LHCN-M2 (cell line): ENCODE data around the gene MAP1S. TPM values are rescaled to one million over a fixed set of nuclear protein-coding genes. Genes with fewer than 3 reads are reported as not detected.

ENCODE experiments used
- DNase-seq: peaks from one replicate; pipeline ENCODE4 v3.0.0-alpha.2; 2012; ENCODE audit warnings: low read depth
- total RNA-seq: library from RNA; depleted of rRNA; stranded (reverse); fragments of >200 nt; gene quantifications from 2 replicates; pipeline ENCODE4 v1.2.3, GENCODE V29; 2014

MAP1S gene
- total RNA-seq, 1 experiment from 2014 or later = 16.6 TPM

DNA sequence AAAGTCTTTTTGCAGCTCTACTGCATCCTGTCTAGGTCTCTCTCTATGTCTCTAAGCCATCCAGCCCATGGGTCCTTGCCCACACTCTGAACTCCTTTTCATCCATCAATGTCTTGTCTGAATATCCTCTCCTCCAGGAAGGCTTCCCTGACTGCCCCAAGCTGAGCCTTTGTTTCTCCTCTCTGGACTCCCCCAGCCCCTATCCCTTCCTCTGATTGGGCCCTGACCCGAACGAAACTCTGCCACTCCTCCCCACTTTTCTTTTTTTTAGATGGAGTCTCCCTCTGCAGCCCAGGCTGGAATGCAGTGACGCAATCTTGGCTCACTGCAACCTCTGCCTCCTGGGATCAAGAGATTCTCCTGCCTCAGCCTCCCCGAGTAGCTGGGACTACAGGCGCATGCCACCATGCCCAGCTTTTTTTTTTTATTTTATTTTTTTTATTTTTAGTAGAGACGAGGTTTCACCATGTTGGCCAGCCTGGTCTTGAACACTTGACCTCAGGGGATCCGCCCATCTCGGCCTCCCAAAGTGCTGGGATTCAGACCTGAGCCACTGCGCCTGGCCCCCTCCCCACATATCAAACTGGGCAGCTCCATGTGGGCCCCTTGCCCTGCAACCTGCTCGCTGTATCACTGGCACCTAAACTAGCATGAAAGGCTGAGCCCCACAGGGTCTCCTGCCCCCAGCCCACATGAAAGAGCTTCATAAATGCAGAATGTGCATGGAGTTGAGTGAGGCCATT is 30.3 kb upstream of the MAP1S start:
- no peak for DNase-seq

DNA sequence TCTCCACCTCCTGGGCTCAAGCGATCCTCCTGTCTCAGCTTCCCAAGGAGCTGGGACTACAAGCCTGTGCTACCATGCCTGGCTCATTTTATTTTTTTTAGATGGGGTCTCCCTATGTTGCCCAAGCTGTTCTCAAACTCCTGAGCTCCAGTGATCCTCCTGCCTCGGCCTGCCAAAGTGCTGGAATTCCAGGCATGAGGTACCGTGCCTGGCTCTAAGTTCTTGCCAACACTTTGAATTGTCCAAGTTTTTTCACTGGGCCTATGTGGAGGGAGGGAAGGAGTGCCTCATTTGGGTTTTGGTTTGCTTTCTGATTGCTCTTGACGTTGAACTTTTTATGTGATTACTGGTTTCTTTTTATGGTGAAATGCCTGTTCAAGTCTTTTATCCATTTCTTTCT is 26.7 kb upstream of the MAP1S start:
- DNase-seq = no peak

DNA sequence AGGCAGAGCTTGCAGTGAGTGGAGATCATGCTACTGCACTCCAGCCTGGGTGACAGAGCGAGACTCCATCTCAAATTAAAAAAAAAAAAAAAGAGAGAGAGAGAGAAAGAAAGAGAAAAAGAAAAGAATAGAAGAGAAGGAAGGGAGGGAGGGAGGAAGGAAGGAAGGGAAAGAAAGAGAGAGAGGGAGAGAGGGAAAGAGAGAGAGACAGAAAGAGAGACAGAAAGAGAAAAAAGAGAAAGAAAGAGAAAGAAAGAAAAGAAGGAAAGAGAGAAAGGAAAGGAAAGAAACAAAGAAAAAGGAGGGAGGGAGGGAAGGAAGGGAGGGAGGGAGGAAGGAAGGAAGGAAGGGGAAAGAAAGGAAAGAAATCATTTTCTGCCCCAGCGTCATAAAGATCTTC is 24.1 kb upstream of the MAP1S start:
- DNase-seq = no peak

DNA sequence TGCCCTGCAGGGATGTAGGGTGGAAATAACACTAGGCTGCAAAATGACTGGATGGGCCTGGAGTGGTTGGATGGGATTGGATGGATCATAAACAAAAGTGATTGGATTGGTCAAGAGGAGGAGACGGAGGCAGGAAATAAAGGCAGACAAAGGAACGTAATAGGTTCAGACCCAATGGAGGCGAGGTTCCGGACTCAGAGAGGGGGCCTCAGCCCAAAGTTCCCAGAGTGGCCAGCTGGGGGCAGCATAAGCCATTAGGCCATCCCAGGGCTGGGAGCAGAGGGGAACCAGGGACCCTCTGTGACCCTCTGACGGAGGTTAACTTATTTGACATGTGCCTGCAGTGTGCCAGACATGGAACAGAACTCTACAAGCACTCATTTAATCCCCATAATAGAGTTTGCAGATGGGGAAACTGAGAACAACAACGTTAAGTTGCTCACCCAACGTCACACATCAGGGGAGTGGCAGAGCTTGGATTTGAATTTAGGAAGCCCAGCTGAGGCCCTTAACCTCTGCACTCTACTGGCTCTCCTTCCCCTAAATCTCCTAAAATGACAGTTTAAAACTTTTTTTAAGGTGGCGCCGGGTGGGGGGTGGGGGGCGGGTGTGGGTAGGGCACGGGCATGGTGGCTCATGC is 15.3 kb upstream of the MAP1S start:
- peak; percentile 43 for DNase-seq

DNA sequence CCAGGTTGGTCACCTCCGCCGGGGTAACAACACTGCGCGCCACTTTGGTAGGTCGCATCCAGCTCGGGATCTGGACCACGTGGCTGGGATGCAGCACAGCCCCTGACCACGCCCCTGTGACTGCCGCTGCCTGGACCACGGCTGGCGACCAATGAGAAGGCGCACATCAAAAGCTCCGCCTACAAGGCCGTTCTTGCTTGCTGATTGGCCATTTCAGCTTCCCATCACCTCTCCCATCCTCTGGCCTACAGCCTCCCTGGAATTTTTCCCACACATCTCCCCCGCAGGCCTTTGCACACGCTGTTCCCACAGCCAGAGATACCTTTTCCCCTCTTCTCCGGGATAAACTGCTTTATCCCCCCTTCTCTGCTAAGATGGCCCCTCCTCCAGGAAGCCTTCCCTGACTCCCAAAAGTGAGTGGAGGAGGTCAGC is 12.5 kb upstream of the MAP1S start:
- DNase-seq = peak; percentile 13

DNA sequence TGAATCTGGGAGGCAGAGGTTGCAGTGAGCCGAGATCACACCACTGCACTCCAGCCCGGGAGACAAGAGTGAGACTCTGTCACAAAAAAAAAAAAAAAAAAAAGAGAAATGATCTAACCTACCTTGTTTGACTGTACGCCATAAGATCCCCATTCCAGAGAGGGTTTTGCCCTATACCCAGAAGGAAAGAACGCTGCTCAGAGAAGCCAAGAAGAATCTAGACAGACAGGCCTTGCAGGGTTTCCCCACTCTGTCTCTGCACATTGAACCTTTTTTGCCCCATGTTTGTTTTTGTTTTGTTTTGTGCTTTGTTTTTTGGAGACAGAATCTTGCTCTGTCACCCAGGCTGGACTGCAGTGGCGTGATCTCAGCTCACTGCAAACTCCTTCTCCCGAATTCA is 7.4 kb upstream of the MAP1S start:
- DNase-seq = no peak

DNA sequence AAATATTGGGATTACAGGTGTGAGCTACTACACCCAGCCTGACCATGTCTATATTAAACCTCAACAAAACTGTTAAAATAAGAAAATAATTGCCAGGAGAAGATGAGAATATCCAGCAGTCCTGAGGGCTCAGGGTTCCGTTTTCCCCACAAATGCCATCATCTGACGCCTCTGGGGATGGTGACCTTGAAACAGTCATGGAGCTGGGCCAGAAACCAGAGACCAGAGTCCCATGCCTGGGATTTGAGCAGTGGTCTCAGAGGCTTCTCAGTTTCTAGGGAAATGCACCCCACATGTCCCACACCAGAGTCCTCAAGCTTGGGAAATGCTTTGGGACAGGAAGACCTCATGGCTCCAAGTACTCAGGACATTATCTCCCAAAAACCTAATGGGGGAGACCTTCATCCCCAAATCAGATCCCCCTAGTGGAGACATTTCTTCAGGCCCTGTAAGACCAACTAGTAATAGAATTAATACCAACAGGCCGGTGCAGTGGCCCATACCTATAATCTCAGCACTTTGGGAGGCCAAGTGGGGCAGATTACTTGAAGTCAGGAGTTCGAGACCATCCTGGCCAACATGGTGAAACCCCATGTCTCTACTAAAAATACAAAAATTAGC is 2.9 kb upstream of the MAP1S start:
- no peak for DNase-seq

DNA sequence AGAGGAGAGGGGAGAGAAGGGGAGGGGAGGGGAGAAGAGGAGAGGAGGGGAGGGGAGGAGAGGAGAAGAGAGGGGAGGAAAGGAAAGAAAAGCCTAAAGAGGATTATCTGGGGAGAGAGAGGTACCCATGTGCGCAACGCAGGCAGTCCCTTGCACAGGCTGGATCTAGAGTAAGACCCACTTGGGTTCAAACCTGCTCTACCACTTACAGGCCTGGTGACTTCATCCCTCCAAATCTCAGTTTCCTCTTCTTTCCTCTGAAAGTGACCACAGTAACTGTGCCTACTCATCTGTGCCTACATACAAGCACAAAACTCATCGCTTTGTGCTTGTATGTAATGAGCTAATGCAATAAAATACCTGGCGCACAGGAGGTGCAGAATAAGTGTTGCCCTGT is 732 bp upstream of the MAP1S start:
- DNase-seq = no peak

DNA sequence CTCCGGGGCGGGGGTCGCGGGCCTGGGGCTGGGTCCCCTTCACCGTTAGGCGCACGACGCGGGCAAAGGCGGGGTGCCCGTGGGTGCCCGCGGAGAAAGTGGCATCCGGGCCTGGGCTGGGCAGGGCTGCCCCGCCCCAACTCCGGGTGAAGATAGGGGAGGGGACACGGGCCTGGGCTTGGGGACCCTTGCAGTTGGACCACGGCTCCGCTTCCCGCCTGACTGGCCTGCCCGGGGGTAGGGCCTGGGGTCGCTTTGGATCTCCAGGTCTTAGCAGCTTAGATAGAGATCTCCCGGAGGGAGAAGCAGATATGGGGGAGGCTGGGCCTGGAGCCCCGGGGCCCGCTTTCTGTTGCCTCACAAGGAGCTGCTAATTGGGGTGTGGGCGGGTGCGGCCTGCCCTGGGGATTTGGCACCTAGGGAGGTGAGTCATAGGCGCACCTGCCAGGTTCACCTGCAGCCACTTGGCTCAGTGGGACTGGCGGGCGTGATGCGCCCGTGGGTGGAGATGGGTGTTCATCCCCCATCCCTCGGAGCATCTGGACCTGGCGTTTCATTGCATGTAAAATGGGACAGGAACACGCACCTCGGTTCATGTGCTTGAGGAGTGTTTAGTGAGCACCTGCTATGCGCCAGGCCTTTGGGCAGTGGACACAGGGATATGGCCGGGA is 585 bp downstream of the MAP1S start:
- no peak for DNase-seq

DNA sequence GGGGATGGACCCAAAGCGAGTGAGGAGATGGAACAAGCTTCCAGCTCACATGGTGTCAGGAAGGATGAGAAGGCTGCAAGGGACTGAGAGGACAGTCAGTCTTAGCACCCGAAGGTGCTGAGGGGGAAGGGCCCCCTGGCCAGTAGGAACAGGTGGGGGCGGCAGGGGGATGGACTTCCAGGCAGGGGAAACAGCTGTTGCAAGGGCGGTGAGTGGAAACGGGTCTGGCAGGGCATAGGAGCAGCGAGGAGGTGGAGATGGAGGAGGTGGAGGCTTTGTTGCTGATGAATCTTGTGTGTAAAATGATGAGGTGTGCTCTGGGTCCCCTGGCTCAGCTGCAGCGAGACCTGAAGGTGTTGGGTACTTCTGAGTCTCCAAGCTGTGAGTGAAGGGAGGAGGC is 1.2 kb downstream of the MAP1S start:
- DNase-seq = peak; percentile 45

DNA sequence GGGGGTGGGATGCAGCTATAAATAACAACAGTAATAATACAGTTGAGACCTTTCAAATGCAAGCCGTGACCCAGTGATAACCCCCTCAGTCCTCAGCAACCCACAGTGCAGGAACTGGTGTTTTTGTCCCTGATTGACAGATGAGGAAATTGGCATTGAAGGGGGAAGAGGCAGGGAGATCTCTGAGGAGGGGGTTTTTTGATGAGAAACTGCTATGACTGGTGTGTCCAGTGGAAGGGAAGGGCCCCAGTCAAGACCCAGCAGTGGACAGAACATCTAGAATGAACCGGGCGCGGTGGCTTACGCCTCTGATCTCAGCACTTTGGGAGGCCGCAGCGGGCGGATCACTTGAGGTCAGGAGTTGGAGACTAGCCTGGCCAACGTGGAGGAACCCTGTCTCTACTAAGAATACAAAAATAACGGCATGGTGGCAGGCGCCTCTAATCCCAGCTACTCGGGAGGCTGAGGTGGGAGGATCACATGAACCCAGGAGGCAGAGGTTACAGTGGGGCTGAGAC is 1.9 kb downstream of the MAP1S start:
- no peak for DNase-seq

DNA sequence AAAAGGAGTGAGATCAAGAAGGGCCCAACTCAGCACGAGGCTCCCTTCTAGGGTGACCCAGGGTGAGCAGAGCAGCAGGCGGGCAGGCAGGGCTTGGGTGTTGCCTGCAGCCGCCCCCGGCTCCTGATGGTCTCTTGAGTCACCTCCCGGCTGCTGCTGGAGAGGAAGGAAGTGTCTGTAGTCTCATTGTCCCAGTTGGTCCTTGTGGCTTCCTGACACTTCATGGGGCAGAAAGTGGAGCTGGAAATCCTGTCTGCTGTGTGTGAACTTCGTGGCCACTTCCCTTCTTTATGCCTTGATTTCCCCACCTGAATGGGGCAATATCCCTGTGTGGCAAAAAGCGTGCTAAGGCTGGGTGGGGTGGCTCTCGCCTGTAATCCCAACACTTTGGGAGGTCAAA is 2.5 kb downstream of the MAP1S start:
- DNase-seq = peak; percentile 14

DNA sequence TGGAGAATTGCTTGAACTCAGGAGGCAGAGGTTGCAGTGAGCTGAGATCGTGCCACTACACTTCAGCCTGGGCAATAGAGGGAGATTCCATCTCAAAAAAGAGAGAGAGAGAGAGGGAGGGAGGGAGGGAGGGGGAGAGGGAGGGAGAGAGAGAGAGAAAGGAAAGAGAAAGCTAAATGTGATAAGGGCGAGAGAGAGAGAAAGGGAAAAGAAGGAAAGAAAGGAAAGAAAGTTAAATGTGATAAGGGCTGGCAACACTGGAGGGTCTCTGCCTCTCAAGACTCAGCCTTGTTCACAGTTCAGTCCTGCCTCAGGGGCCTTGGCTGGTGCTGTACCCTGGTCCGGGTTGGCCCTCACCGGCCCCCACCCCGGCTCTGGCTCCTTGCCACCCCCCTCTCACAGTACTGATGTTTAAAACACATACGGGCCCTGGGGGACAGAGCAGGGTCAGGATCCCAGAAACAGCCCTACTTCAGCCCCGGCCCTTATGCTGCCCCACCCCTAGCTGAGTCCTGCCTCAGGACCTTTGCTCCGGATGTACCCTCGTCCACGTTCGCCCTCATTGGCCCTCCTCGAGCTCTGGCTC is 3.5 kb downstream of the MAP1S start:
- DNase-seq = no peak

DNA sequence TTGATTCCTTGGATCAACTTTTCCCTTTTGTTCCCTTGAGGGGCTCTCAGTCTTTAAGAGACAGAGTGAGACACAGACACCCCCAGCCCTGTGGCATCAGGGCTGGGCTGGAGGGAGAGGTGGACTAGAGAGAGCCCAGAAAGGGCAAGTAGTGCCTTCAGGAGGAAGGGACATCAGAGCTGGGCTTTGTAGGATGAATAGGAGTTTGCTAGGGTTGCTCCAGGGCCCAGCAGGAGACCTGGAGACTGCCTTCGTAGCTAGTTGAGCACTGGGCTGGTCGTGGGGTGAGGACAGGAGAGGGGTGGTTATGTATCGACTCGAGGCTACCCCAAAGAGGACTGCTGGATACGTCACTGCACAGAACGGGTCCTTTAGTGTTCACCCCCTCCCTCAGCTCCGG is 5.4 kb downstream of the MAP1S start:
- DNase-seq = no peak

DNA sequence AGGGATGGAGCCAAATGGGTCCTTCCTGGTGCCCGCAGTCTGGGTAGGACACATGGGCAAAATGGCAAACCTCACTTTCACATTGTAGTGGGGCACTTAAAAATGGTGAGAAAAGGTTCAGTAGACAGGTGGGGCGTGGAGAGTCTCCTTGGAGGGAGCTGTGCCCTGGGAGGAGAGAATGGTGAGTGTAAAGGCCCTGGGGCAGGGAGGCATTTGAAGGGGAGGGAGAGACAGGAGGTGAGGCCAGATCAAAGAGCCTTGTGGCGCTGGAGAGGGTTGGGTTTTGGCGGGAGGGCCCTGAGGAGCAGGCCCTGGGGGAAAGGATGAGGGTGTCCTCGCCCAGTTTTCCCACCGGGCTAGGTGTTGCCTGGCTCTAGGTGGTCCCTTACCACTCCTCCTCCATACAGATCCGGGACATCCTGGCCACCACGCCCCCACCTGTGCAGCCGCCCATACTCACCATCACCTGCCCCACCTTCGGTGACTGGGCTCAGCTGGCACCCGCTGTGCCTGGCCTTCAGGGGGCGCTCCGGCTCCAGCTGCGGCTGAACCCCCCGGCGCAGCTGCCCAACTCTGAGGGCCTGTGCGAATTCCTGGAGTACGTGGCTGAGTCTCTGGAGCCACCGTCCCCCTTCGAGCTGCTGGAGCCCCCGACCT is 6.3 kb downstream of the MAP1S start:
- DNase-seq = no peak

DNA sequence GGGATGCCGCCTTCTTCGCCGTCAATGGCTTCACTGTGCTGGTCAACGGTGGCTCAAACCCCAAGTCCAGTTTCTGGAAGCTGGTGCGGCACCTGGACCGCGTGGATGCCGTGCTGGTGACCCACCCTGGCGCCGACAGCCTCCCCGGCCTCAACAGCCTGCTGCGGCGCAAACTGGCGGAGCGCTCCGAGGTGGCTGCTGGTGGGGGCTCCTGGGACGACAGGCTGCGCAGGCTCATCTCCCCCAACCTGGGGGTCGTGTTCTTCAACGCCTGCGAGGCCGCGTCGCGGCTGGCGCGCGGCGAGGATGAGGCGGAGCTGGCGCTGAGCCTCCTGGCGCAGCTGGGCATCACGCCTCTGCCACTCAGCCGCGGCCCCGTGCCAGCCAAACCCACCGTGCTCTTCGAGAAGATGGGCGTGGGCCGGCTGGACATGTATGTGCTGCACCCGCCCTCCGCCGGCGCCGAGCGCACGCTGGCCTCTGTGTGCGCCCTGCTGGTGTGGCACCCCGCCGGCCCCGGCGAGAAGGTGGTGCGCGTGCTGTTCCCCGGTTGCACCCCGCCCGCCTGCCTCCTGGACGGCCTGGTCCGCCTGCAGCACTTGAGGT is 7.0 kb downstream of the MAP1S start:
- DNase-seq = no peak

DNA sequence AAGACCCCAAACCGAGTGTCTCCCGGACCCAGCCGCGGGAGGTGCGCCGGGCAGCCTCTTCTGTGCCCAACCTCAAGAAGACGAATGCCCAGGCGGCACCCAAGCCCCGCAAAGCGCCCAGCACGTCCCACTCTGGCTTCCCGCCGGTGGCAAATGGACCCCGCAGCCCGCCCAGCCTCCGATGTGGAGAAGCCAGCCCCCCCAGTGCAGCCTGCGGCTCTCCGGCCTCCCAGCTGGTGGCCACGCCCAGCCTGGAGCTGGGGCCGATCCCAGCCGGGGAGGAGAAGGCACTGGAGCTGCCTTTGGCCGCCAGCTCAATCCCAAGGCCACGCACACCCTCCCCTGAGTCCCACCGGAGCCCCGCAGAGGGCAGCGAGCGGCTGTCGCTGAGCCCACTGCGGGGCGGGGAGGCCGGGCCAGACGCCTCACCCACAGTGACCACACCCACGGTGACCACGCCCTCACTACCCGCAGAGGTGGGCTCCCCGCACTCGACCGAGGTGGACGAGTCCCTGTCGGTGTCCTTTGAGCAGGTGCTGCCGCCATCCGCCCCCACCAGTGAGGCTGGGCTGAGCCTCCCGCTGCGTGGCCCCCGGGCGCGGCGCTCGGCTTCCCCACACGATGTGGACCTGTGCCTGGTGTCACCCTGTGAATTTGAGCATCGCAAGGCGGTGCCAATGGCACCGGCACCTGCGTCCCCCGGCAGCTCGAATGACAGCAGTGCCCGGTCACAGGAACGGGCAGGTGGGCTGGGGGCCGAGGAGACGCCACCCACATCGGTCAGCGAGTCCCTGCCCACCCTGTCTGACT is 7.9 kb downstream of the MAP1S start:
- DNase-seq = no peak

DNA sequence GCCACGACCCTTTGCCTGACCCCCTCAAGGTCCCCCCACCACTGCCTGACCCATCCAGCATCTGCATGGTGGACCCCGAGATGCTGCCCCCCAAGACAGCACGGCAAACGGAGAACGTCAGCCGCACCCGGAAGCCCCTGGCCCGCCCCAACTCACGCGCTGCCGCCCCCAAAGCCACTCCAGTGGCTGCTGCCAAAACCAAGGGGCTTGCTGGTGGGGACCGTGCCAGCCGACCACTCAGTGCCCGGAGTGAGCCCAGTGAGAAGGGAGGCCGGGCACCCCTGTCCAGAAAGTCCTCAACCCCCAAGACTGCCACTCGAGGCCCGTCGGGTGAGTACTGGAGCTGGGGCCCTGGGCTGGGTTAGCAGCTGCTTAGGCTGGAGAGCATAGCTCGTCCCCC is 8.6 kb downstream of the MAP1S start:
- DNase-seq = no peak

DNA sequence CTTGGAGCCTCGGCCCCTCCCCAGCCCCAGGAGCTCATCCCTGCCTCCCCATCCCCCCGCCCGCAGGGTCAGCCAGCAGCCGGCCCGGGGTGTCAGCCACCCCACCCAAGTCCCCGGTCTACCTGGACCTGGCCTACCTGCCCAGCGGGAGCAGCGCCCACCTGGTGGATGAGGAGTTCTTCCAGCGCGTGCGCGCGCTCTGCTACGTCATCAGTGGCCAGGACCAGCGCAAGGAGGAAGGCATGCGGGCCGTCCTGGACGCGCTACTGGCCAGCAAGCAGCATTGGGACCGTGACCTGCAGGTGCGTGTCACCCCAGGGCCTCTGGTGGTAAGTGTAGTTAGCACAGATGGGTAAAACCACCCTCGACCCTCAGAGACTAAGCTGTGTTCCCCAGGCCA is 13.8 kb downstream of the MAP1S start:
- no peak for DNase-seq

DNA sequence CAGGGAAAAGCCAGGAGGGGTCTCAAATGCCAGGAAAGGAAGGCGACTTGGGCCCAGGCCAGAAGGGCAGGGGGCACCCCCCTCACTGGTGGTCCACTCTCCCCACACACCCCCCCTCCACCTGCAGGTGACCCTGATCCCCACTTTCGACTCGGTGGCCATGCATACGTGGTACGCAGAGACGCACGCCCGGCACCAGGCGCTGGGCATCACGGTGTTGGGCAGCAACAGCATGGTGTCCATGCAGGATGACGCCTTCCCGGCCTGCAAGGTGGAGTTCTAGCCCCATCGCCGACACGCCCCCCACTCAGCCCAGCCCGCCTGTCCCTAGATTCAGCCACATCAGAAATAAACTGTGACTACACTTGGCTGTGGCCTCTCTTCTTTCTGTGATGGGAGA is 14.9 kb downstream of the MAP1S start:
- no peak for DNase-seq
